HG03108 (cell line): Measurements from ENCODE around the gene CASTOR1.

Source experiments
- ATAC-seq: cut with Tn5 transposase; IDR thresholded peaks from one replicate; pipeline ENCODE4 v1.9.1; 2021; ENCODE audit warnings: moderate library complexity; ENCODE audit not compliant: unreplicated experiment

CASTOR1 gene

GRCh38 chr22:30301995-30302809 is 12.9 kb upstream of the CASTOR1 start:
- no peak for ATAC-seq

DNA sequence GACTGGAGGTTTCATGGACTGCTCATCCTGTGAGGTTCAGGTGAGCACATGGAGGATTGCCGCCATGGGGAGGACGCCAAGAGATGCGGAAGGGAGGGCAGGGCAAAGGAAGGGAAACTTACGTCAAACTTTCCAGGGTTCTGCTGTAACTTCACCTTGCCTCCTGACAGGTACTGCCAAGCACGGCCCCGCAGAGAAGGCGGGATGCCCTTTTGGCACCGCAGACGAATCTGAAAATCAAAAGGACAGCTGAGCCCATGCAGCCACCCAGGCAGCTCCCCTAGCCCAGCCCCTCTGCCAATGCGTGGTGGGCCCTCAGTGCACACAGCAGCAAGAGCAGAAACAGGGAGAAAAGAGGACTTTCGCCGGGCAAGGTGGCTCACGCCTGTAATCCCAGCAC is 10.0 kb upstream of the CASTOR1 start:
- no peak for ATAC-seq

GRCh38 chr22:30297991-30298701 is 8.8 kb upstream of the CASTOR1 start:
- ATAC-seq, result no peak

DNA sequence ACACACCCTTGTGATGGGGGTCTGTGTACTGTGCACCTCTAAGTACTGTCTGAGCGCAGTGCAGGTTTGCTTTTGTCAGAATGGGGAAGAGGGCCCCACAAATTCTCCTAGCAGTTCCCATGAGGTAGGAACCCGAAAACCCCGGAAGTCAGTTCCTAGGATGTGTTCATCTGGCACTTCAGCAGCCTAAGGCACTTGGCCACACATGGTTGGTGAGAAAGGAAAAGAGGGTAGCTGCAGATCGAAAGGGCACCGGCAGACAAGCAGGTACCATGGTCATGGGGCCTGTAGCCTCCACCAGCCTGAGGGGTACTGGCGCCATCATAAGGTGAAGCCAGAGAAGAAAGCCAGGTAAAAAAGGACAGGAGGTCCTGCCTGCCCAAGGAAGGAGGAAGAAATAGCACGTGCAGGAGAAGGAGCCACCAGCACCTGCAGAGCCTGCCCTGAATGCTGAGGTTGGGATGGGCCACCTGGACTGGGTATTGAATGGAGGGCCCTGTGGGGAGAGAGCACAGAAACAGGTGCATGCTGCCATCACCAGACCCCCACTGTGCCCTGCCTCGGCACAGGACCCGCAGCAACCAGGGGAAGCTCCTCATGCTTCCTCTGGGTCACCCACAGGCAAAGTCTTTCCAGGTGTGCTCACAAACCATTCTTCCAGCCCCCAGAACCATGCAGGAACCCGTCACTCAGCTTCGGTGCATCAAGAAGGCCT is 8.1 kb upstream of the CASTOR1 start:
- ATAC-seq, result no peak

GRCh38 chr22:30296833-30297232 is 7.5 kb upstream of the CASTOR1 start:
- no peak for ATAC-seq

DNA sequence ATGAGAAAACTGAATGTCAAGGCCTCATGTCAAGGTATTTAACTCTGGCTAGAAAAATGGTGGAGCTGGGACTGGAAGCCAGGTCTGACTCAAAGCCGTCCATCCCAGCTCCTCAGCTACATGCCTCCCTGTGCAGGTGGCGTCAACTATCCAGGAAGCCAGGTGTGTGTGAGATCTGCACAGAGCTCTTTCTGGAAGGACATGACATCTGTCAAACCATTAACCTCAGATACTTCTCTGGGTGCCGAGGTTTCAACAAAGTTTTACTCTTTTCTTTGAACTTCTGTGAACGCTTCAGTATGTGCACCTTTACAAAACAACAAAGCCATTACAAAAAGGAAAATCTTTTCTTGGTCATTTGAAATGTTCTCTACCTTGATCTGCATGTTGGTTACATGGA is 7.0 kb upstream of the CASTOR1 start:
- no peak for ATAC-seq

DNA sequence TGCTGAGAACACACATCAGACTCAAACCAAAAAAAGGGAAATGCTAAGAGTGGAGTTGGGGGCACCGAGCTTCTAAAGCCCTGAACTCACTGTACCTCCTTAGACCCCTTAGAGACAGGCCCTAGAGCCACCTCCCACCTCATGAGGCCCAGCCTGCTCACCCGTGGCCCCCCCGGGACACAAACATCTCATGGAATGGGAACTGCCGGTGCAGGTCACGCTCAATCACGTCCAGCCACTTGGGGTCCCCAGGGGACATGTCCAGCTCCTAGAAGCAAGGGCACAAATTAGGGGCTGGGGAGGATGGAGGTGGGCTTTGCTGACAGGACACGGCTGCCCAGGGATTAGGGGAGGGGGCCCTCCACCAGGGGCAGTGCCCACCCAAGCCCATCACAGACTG is 6.3 kb upstream of the CASTOR1 start:
- ATAC-seq, result no peak

- no peak for ATAC-seq
Measured at GRCh38 chr22:30294830-30295229, 5.5 kb upstream of the CASTOR1 start.

DNA sequence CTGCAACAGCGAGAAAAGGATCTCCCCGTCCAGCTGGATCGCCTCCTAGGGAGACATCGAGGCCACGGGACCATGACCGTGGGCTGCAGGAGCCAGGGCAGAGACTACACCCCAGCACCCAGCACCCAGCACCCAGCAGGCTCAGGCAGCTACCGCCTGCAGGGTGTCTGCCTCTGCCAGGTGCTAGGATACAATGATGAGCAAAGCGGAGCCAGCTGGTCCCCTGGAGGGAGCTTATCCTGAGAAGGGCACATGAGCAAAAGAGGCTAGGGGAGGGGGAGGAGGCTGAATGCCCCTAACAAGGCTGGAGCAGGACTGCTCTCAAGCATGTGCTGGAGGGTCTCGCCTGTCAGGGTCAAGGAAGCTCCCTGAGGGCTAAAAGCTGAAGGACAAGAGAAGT is 4.8 kb upstream of the CASTOR1 start:
- ATAC-seq, result no peak

DNA sequence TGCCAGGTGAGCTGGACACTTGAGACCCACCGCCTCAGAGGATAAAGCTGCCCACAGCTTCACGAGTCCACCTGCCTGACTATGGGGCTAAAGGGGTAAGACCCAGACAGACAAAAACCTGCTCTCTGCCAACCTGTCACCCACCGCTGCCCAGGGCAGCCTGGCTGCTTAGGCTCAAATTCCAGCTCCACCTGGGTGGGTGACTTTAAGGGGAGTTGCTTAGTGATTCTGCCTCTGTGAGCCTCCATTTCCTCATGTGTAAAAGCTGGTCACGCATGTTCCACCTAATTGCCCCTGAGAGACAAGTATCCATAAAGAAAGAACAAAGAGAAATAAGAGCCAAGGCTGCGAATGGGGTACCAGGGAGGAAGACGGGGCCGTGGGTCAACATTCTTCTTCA is 3.7 kb upstream of the CASTOR1 start:
- ATAC-seq, result no peak

DNA sequence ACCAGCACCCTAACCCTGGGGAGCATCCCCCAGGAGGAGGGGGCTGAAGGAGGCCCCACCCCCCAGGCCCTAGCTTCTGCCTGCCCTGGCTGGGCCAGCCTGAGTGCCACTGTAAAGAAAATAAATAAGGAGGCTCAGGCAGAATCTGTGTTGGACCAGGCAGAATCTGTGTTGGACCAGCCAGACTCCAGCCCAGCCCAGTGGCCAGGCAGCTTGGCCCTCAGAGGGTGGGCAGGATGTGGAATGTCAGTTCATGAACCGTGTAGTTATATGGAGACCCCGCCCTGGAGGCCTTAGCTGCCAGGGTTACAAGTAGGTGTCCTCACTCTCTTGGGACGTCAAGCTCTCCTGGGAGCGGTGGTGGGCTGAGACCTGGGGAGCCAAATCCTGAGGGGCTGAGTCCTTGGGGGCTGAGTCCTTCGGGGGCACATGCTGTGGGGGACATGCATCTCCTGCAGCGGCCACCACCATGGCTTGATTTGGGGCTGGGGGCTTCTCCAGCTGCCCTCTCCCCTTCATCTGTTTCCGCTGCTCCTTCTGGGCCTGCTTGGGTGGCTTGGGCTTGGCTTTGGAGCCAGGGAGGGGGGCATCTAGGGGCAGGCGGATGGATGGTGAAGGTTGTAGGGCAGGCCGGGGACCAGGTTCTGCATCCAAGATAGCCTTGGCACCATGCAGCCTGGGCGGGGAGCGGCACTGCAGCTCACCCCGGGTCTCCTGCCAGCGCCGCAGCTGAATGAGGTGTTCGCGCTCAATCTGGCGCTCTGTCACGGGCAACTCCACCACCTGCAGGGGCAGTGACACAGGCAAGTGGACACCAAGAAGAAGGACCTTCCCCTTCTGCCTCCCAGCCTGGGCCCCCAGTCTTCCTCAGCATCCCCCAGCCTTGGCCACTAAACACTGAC is 3.0 kb upstream of the CASTOR1 start:
- ATAC-seq, result no peak

GRCh38 chr22:30291058-30291892 is 2.0 kb upstream of the CASTOR1 start:
- ATAC-seq, result no peak

GRCh38 chr22:30290342-30291057 is 1.2 kb upstream of the CASTOR1 start:
- ATAC-seq, result no peak

DNA sequence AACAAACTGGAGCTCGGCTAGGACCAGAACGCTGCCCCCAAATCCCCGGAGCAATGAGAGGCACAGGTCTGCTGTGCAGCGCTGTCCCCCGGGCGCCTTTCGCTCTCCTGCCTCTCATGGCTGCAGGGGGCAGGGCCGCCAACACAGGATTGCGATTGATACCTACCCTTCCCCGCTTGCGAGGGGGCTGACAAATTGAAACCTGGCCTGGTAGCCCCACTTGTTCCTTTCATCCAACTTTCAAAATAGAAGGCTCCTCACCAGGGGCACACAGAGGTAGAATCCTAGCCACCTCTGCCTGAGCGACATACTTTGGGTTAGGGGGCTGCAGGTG is 642 bp upstream of the CASTOR1 start:
- ATAC-seq, result no peak

DNA sequence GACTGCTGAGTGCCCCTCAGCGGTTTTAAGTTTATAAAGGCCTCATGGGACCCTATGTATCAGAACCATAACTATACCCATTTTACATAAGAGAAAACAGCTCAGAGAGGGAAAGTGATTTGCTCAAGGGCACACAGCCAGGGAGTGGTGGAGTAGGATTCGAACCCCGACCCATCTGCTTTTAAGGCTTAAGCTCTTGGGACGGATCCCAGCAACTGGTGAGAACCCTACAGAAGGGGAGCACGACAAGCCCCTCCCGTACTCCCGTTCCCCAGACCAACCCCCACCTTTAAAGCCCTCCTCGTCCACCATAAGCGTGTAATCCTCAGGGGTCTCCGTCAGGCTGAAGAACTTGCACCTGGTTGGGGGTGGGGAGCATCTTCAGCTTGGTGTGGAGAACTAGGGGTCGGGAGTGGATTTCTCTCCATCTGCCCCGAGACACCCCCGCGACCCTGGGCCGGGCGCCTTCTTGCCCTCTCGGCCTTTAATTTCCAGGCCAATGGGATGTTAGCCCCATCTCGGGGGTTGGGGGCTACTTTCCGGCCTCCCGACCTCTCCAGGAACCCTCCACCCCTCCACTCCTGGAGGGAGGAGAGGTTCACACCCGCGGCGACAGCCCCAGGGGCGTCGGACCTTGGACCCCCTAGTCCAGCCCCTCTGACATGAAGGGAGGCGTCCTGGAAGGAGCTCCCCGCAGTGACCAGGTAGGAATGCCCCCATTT is 725 bp downstream of the CASTOR1 start:
- ATAC-seq, result no peak

- ATAC-seq, result no peak
Measured at GRCh38 chr22:30287648-30288418, 1.5 kb downstream of the CASTOR1 start.

DNA sequence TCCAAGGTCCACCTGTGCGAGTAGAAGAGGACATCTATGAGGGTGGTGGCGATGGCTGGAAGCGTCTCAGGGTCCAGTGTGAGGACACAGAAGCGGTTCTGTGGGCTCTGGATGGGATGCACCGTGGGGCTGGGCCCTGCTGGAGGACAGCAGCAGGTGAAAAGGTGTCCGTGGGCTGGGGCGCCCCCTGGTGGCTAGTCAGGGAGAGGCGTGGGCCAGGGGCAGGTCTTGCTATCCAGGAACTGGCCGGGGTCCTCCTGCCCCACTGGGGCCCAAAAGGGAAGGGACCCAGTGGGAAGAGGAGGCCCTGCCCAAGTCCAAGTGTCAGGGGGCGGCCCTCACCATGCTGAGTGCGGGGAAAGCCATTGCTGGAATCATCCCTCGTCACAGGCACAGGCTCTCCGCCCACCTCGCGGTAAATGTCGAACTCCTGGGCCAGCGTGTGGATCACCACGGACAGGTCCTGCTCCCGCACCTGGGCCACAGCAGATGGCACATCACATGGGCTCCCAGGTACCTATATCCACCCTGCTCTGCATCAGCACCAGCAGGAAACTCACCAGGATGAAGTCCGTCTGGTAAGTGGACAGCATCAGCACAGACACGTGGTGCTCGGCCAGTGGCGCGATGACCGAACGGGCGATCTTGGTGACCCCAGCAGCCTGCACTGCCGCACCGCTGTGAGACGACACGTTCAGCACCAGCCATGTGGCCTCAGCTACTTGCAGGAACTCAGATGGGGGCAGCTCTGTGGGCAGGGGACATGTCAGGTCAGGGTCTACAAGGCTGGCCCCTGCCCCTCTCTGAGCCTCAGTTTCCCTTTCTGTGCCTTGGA is 2.3 kb downstream of the CASTOR1 start:
- ATAC-seq, result no peak
